Activated T-cell treated with anti-CD3 and anti-CD28 coated beads, Interleukin-2, amount 50 U/mL, for 24 hours (primary cell): ENCODE measurements around the gene FAM53A.

Experiments used
- DNase-seq: peaks from one replicate; pipeline ENCODE4 v3.0.0-alpha.2; 2020
- H3K27ac Mint-ChIP-seq: 2 replicates; pipeline ENCODE4 v1.8.0; 2020; ENCODE audit warnings: mild to moderate bottlenecking, mixed read lengths
- H3K27me3 Mint-ChIP-seq: 2 replicates; pipeline ENCODE4 v1.8.0; 2020; ENCODE audit warnings: mixed read lengths
- H3K36me3 Mint-ChIP-seq: 2 replicates; pipeline ENCODE4 v1.8.0; 2020; ENCODE audit warnings: low read depth, mixed read lengths
- H3K4me1 Mint-ChIP-seq: 2 replicates; pipeline ENCODE4 v1.8.0; 2020; ENCODE audit warnings: low read depth, mixed read lengths
- H3K4me3 Mint-ChIP-seq: 2 replicates; pipeline ENCODE4 v1.8.0; 2020; ENCODE audit warnings: mild to moderate bottlenecking, moderate library complexity, mixed read lengths
- H3K9me3 Mint-ChIP-seq: 2 replicates; pipeline ENCODE4 v1.8.0; 2020; ENCODE audit warnings: mixed read lengths

The FAM53A gene

DNA sequence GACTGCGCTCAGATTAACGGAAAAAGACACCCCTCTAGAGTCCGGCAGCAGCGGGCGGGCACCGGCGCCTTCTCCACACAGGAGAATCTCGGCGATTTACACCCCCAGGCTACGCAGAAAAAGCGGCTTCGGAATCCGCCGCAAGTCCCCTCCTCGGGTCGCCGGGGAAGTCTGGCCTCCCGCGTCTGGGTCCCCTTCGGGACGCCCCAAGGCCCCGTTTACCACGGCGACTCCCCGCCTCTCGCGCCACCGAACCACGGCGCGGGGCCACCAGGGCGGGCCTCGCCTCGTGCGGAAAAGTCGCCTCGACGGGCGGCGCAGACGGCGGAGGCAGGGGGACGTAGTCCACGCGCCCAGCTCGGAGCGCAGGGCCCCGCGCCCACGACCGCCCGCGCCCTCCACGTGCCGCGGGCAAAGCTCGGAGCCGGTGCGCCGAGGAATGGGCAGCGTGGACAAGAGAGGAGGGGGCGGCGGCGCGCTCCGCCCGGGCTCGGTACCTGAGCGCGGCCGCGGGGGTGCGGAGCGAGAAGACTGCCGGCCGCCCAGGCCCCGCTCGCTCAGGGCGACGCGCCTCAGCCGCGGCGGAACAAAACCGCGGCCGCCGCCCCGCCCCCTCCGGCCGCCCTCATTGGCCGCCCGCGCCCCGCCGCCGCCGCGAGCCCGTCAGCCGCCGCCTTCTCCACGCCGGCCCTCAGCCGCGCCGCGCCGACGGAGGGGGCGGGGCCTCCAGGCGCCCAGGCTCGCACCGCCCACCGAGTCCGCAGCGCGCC lies at the start of gene FAM53A:
TSS of gene FAM53A (minus strand) at position 578 of the 770 bp plus-strand sequence. CDS start 15,572 bp downstream, outside the sequence.
- peak; percentile 72 for DNase-seq
- Mint-ChIP-seq H3K27ac (peak within 1 kb of the TSS; percentile 88), H3K9me3 (no peaks in the 10 kb centered on the region), H3K4me1 (peaks cover 13% of the 10 kb centered on the region), H3K27me3 (peaks cover 3% of the 10 kb centered on the region), H3K36me3 (peaks cover 2% of the 10 kb centered on the region), H3K4me3 (peak within 1 kb of the TSS; percentile 78)

DNA sequence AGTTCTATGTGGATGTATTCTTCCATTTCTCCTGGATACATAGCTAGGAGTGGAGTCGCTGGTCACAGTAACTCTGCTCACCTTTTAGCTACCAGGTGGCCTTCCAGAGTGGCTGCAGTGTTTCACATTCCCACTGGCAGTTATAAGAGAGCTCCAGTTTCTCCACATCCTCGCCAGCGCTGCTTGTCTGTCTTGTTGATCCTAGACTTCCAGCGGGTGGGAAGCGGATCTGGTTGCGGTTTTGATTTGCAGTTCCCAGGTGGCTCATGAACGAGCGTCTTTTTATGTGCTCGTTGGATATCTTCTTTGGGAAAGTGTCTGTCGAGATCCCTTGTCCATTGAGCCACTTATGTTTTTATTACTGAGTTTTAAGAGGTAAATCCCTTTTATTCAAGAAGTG lies 48.8 kb upstream of the FAM53A start:
- Mint-ChIP-seq H3K4me1 (peaks cover 32% of the 10 kb centered on the region), H3K9me3 (no peaks in the 10 kb centered on the region), H3K4me3 (no peak overlapping the region), H3K36me3 (peaks cover 97% of the 10 kb centered on the region), H3K27ac (no peak overlapping the region), H3K27me3 (no peaks in the 10 kb centered on the region)
- no peak for DNase-seq

- DNase-seq, result no peak
- Mint-ChIP-seq H3K27me3 (no peaks in the 10 kb centered on the region), H3K4me3 (no peak overlapping the region), H3K4me1 (peaks cover 47% of the 10 kb centered on the region), H3K36me3 (peaks cover 97% of the 10 kb centered on the region), H3K9me3 (no peaks in the 10 kb centered on the region), H3K27ac (peak overlapping the region; percentile 80)
These were observed 47.1 kb upstream of the FAM53A start for GRCh38 chr4:1731180-1731579.

DNA sequence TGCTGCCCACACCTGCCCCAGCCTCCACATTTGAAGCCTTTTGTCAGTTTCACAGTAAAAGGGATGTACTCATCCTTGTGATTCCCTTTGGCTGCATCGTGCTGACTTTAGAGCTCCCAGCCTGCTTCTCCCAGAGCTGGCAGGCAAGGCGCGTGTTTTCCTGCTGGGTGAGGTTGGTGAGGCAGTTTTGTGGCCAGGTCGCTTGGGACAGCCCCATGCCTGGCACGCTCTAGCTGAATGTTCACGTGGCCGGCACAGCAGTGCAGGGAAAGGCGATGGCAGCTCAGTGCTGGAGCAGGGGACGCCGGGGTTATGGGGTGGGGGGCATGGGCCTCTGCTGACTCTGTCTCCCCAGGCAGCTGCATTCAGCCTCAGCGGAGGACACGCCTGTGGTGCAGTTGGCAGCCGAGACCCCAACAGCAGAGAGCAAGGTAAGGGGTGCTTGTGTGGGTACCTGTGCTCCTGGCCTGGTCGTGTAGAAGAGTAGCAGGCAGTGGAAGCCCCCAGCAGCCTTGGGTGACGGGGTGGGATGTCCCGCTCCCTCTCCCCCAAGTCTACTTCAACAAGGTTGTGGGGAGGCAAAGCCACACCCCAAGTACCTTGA lies 46.5 kb upstream of the FAM53A start:
- no peak overlapping the region for H3K4me3 Mint-ChIP-seq
- peaks cover 97% of the 10 kb centered on the region for H3K36me3 Mint-ChIP-seq
- DNase-seq, result no peak
- peaks cover 52% of the 10 kb centered on the region for H3K4me1 Mint-ChIP-seq
- no peaks in the 10 kb centered on the region for H3K9me3 Mint-ChIP-seq
- H3K27me3 Mint-ChIP-seq, result no peaks in the 10 kb centered on the region
- peak overlapping the region; percentile 80 for H3K27ac Mint-ChIP-seq

DNA sequence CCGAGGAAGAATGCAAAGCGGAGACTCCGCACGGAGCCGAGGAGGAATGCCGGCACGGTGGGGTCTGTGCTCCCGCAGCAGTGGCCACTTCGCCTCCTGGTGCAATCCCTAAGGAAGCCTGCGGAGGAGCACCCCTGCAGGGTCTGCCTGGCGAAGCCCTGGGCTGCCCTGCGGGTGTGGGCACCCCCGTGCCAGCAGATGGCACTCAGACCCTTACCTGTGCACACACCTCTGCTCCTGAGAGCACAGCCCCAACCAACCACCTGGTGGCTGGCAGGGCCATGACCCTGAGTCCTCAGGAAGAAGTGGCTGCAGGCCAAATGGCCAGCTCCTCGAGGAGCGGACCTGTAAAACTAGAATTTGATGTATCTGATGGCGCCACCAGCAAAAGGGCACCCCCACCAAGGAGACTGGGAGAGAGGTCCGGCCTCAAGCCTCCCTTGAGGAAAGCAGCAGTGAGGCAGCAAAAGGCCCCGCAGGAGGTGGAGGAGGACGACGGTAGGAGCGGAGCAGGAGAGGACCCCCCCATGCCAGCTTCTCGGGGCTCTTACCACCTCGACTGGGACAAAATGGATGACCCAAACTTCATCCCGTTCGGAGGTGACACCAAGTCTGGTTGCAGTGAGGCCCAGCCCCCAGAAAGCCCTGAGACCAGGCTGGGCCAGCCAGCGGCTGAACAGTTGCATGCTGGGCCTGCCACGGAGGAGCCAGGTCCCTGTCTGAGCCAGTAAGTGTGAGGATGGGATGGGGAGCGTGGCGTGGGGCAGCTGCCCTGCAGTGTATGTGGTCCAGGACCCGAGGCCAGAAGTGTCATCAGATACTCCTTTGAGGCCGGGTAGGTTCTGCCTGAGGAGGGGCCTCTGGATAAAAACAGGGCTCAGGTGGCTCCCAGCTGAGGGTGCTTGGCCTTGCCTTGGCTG lies 44.2 kb upstream of the FAM53A start:
- no peaks in the 10 kb centered on the region for H3K9me3 Mint-ChIP-seq
- no peak for DNase-seq
- peaks cover 97% of the 10 kb centered on the region for H3K36me3 Mint-ChIP-seq
- H3K4me3 Mint-ChIP-seq, result no peak overlapping the region
- H3K4me1 Mint-ChIP-seq, result peaks cover 71% of the 10 kb centered on the region
- H3K27ac Mint-ChIP-seq, result peak overlapping the region; percentile 10
- no peaks in the 10 kb centered on the region for H3K27me3 Mint-ChIP-seq

GRCh38 chr4:1727117-1728031 lies 43.3 kb upstream of the FAM53A start:
- Mint-ChIP-seq H3K27me3 (no peaks in the 10 kb centered on the region), H3K36me3 (peaks cover 97% of the 10 kb centered on the region), H3K9me3 (no peaks in the 10 kb centered on the region), H3K27ac (peak overlapping the region; percentile 58), H3K4me1 (peaks cover 79% of the 10 kb centered on the region), H3K4me3 (no peak overlapping the region)
- DNase-seq, result no peak

GRCh38 chr4:1726146-1726934 lies 42.2 kb upstream of the FAM53A start:
- Mint-ChIP-seq H3K9me3 (no peaks in the 10 kb centered on the region), H3K27me3 (no peaks in the 10 kb centered on the region), H3K36me3 (peaks cover 95% of the 10 kb centered on the region), H3K4me3 (peak overlapping the region; percentile 8), H3K27ac (peak overlapping the region; percentile 58), H3K4me1 (peaks cover 78% of the 10 kb centered on the region)
- DNase-seq, result peak; percentile 92

DNA sequence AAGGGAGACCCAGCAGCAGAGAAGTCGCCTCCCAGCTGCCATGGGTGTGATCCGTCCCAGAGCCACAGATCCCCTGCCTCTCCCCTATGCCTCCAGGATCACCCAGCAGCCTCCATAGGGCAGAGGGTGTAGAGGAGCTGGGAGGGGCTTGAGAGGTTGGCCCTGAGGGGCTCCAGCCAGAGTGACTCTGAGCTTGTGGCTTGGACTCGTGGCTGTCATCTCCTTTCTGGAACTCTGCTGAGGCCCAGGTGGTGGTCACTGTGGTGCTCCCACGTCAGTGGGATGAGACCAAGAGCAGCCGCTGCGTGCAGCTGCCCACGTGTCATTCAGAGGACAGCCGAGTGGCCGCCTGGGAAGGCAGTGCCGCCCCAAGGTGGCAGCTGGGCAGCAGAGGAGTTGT lies 41.4 kb upstream of the FAM53A start:
- no peak for DNase-seq
- H3K9me3 Mint-ChIP-seq, result no peaks in the 10 kb centered on the region
- peak overlapping the region; percentile 18 for H3K4me3 Mint-ChIP-seq
- peaks cover 87% of the 10 kb centered on the region for H3K36me3 Mint-ChIP-seq
- H3K27me3 Mint-ChIP-seq, result no peaks in the 10 kb centered on the region
- H3K4me1 Mint-ChIP-seq, result peaks cover 70% of the 10 kb centered on the region
- peak overlapping the region; percentile 98 for H3K27ac Mint-ChIP-seq

- H3K27me3 Mint-ChIP-seq, result no peaks in the 10 kb centered on the region
- peak overlapping the region; percentile 98 for H3K27ac Mint-ChIP-seq
- H3K4me1 Mint-ChIP-seq, result peaks cover 69% of the 10 kb centered on the region
- peak; percentile 77 for DNase-seq
- H3K9me3 Mint-ChIP-seq, result no peaks in the 10 kb centered on the region
- H3K4me3 Mint-ChIP-seq, result peak overlapping the region; percentile 99
- peaks cover 86% of the 10 kb centered on the region for H3K36me3 Mint-ChIP-seq
These were observed 39.2 kb upstream of the FAM53A start for GRCh38 chr4:1723131-1723801.

- H3K9me3 Mint-ChIP-seq, result no peaks in the 10 kb centered on the region
- peak overlapping the region; percentile 98 for H3K27ac Mint-ChIP-seq
- no peaks in the 10 kb centered on the region for H3K27me3 Mint-ChIP-seq
- peaks cover 86% of the 10 kb centered on the region for H3K36me3 Mint-ChIP-seq
- DNase-seq, result no peak
- H3K4me1 Mint-ChIP-seq, result peaks cover 70% of the 10 kb centered on the region
- H3K4me3 Mint-ChIP-seq, result peak overlapping the region; percentile 99
These were observed 38.5 kb upstream of the FAM53A start for GRCh38 chr4:1722551-1723118.

DNA sequence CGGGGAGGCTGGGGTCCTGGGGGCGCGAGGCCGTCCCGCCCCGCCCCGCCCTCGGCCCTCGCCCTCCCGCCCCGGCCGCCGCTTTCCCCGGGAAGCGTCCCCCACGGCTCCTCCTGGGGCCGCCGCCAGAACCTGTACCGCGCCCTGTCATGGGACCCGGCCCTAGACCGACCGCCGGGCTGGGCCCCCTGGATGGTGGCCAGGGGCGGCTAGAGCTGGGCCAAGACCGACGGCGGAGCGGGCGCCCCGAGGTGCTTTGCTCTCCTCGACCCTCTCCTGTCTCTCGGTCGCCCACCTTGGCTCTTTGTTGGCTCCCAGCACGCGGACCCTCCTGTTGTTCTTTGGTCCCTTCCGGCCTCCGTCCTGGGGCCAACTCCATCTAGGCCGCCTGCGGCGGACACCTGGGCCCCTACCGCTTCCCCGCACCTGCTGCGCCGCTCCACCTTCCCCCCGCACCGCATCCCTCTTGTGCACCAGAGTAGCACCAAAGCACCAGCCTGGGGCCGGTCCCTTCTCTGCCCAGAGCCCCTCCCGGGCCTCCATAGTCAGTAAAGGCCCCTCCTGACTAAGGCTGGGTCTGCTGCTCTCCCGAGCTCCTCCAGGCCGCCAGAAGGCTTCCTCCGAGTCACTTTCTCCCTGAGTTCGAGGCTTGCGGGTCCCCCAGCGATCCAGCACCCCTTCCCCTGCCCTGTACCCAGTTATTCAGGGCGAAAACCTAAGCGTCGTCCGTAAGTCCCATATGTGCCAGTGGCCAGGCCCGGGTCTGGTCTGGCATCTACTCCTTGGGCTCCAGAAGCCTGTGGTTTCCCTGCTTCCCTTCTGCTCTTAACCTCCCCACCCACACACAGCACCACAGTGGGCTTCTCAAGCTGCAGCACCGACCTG lies 37.8 kb upstream of the FAM53A start:
- Mint-ChIP-seq H3K9me3 (no peaks in the 10 kb centered on the region), H3K27ac (peak overlapping the region; percentile 98), H3K36me3 (peaks cover 82% of the 10 kb centered on the region), H3K27me3 (no peaks in the 10 kb centered on the region), H3K4me1 (peaks cover 64% of the 10 kb centered on the region), H3K4me3 (peak overlapping the region; percentile 99)
- no peak for DNase-seq
